ENCODE data around the gene USP20.
A peak's percentile ranks its signal among the peaks of the same experiment; 100 is the strongest.

USP20 gene

GRCh38 chr9:129875687-129876395 lies 40.6 kb downstream of the USP20 start:
- no peak for DNase-seq (ENCODE audit: low spot score)

- no peak for DNase-seq (ENCODE audit: low spot score)
Measured at GRCh38 chr9:129876815-129877214, 41.6 kb downstream of the USP20 start.

- DNase-seq (ENCODE audit: low spot score) = no peak
Measured at GRCh38 chr9:129878291-129878690, 43.0 kb downstream of the USP20 start.

- DNase-seq (ENCODE audit: low spot score) = no peak
Measured at GRCh38 chr9:129879103-129879699, 43.9 kb downstream of the USP20 start.

GRCh38 chr9:129879991-129880653 lies 44.9 kb downstream of the USP20 start:
- no peak for DNase-seq (ENCODE audit: low spot score)

GRCh38 chr9:129880654-129881546 lies 45.6 kb downstream of the USP20 start:
- DNase-seq (ENCODE audit: low spot score) = no peak

GRCh38 chr9:129881547-129882324 lies 46.5 kb downstream of the USP20 start:
- no peak for DNase-seq (ENCODE audit: low spot score)

GRCh38 chr9:129884220-129885017 lies 49.2 kb downstream of the USP20 start:
- peak; percentile 89 for DNase-seq (ENCODE audit: low spot score)

- no peak for DNase-seq (ENCODE audit: low spot score)
Measured at GRCh38 chr9:129885018-129885669, 49.9 kb downstream of the USP20 start.

GRCh38 chr9:129885670-129886106 lies 50.4 kb downstream of the USP20 start:
- peak; percentile 94 for DNase-seq (ENCODE audit: low spot score)

GRCh38 chr9:129886226-129887174 lies 51.2 kb downstream of the USP20 start:
- no peak for DNase-seq (ENCODE audit: low spot score)

- peak; percentile 53 for DNase-seq (ENCODE audit: low spot score)
Measured at GRCh38 chr9:129887334-129888292, 52.4 kb downstream of the USP20 start.

- no peak for DNase-seq (ENCODE audit: low spot score)
Measured at GRCh38 chr9:129888293-129889121, 53.2 kb downstream of the USP20 start.

- DNase-seq (ENCODE audit: low spot score) = no peak
Measured at GRCh38 chr9:129889122-129889940, 54.1 kb downstream of the USP20 start.

GRCh38 chr9:129889941-129890717 lies 54.9 kb downstream of the USP20 start:
- no peak for DNase-seq (ENCODE audit: low spot score)
